Naive B cell (primary cell): ENCODE measurements around the gene TSHZ2. TPM values are rescaled to one million over a fixed set of nuclear protein-coding genes. Genes with fewer than 3 reads are reported as not detected.
A peak's percentile ranks its signal among the peaks of the same experiment; 100 is the strongest.
"Not testable (repeated sequence)": the region's sequence is repeated elsewhere in the genome, so short reads cannot be mapped to it uniquely, and the experiment has no call there.

Experiments
- ATAC-seq, 2 donors: fragments of 150-1000 bp; cut with Tn5 transposase; 2 replicates each; pipeline ENCODE4 v1.10.0; 2021; ENCODE audit warnings: low read depth in 2 of 2, mild to moderate bottlenecking in 2 of 2, moderate library complexity in 2 of 2
- DNase-seq: peaks from one replicate; pipeline ENCODE4 v3.0.0; 2022
- H3K27ac Mint-ChIP-seq, 6 donors: one replicate each; pipeline ENCODE4 v1.8.0; 2020 to 2022; ENCODE audit warnings: mild to moderate bottlenecking in 6 of 6, mixed read lengths in 6 of 6, moderate library complexity in 5 of 6, inconsistent platforms in 2 of 6
- H3K27me3 Mint-ChIP-seq, 3 donors: one replicate each; pipeline ENCODE4 v1.8.0; 2021 to 2022; ENCODE audit warnings: mixed read lengths in 3 of 3, mild to moderate bottlenecking in 1 of 3
- H3K36me3 Mint-ChIP-seq, 2 donors: one replicate each; pipeline ENCODE4 v1.8.0; 2020 to 2022; ENCODE audit warnings: mixed read lengths in 2 of 2, inconsistent platforms in 1 of 2, mild to moderate bottlenecking in 1 of 2
- H3K4me1 Mint-ChIP-seq, 3 donors: one replicate each; pipeline ENCODE4 v1.8.0; 2020 to 2022; ENCODE audit warnings: mixed read lengths in 3 of 3, inconsistent platforms in 1 of 3, mild to moderate bottlenecking in 1 of 3, moderate library complexity in 1 of 3
- H3K4me3 Mint-ChIP-seq, 8 donors: one replicate each; pipeline ENCODE4 v1.8.0; 2020 to 2022; ENCODE audit warnings: mild to moderate bottlenecking in 8 of 8, mixed read lengths in 8 of 8, moderate library complexity in 8 of 8, inconsistent platforms in 2 of 8
- H3K9me3 Mint-ChIP-seq, 7 donors: one replicate each; pipeline ENCODE4 v1.8.0; 2020 to 2022; ENCODE audit warnings: mixed read lengths in 7 of 7, mild to moderate bottlenecking in 5 of 7, inconsistent platforms in 2 of 7, moderate library complexity in 1 of 7
- polyA plus RNA-seq, 6 donors: library from polyadenylated mRNA; unstranded; fragments of 300-500 nt; fragmentation: Illumina TruSeq; gene quantifications; one replicate each; pipeline ENCODE4 v1.2.3, GENCODE V29; 2021; ENCODE audit warnings: low read depth in 6 of 6

Gene TSHZ2
- polyA plus RNA-seq, 6 donors from 2014 or later = 0.04 to 0.32 (median 0.13) TPM; not detected in 2

- H3K36me3 Mint-ChIP-seq = no peaks in the 10 kb centered on the region
- peaks cover 10 to 27% (median 27%) of the 10 kb centered on the region in 3 donors for H3K27me3 Mint-ChIP-seq
- no peak overlapping the region for H3K27ac Mint-ChIP-seq
- peaks cover 0 to 9% (median 0%) of the 10 kb centered on the region in 7 donors for H3K9me3 Mint-ChIP-seq
- H3K4me3 Mint-ChIP-seq = no peak overlapping the region
- no peaks in the 10 kb centered on the region for H3K4me1 Mint-ChIP-seq
- DNase-seq = no peak
- ATAC-seq = no peak
Observed at GRCh38 chr20:53345536-53346334, 373.6 kb downstream of the TSHZ2 start.

- Mint-ChIP-seq H3K27me3 (peaks cover 10 to 27% (median 24%) of the 10 kb centered on the region in 3 donors), H3K4me1 (no peaks in the 10 kb centered on the region), H3K9me3 (peaks cover 0 to 9% (median 0%) of the 10 kb centered on the region in 7 donors), H3K4me3 (no peak overlapping the region), H3K36me3 (no peaks in the 10 kb centered on the region), H3K27ac (no peak overlapping the region)
- DNase-seq = no peak
- no peak for ATAC-seq
Observed at GRCh38 chr20:53346335-53346648, 374.1 kb downstream of the TSHZ2 start.

- no peaks in the 10 kb centered on the region for H3K4me1 Mint-ChIP-seq
- no peaks in the 10 kb centered on the region for H3K36me3 Mint-ChIP-seq
- H3K9me3 Mint-ChIP-seq = peaks cover 0 to 16% (median 2%) of the 10 kb centered on the region in 7 donors
- peaks cover 16 to 26% (median 18%) of the 10 kb centered on the region in 3 donors for H3K27me3 Mint-ChIP-seq
- no peak overlapping the region for H3K27ac Mint-ChIP-seq
- no peak overlapping the region for H3K4me3 Mint-ChIP-seq
- ATAC-seq (no peak), DNase-seq (no peak)
Observed at GRCh38 chr20:53349730-53350129, 377.6 kb downstream of the TSHZ2 start.

- DNase-seq (no peak), ATAC-seq (no peak)
- Mint-ChIP-seq H3K27ac (no peak overlapping the region), H3K27me3 (peaks cover 9 to 16% (median 15%) of the 10 kb centered on the region in 3 donors), H3K36me3 (peaks cover 0 to 8% of the 10 kb centered on the region in 2 donors), H3K4me1 (no peaks in the 10 kb centered on the region), H3K9me3 (peaks cover 7 to 30% (median 11%) of the 10 kb centered on the region in 7 donors), H3K4me3 (no peak overlapping the region)
Observed at GRCh38 chr20:53352727-53353440, 380.7 kb downstream of the TSHZ2 start.

- peaks cover 0 to 8% of the 10 kb centered on the region in 2 donors for H3K36me3 Mint-ChIP-seq
- ATAC-seq = no peak
- H3K9me3 Mint-ChIP-seq = peaks cover 7 to 30% (median 11%) of the 10 kb centered on the region in 7 donors
- no peak overlapping the region for H3K4me3 Mint-ChIP-seq
- DNase-seq = no peak
- no peak overlapping the region for H3K27ac Mint-ChIP-seq
- no peaks in the 10 kb centered on the region for H3K4me1 Mint-ChIP-seq
- H3K27me3 Mint-ChIP-seq = peaks cover 4 to 8% (median 7%) of the 10 kb centered on the region in 3 donors
Observed at GRCh38 chr20:53354314-53354713, 382.2 kb downstream of the TSHZ2 start.

- no peak overlapping the region for H3K4me3 Mint-ChIP-seq
- no peaks in the 10 kb centered on the region for H3K4me1 Mint-ChIP-seq
- DNase-seq (no peak), ATAC-seq (no peak)
- peaks cover 0 to 8% (median 6%) of the 10 kb centered on the region in 3 donors for H3K27me3 Mint-ChIP-seq
- peaks cover 7 to 21% (median 11%) of the 10 kb centered on the region in 7 donors for H3K9me3 Mint-ChIP-seq
- no peak overlapping the region for H3K27ac Mint-ChIP-seq
- H3K36me3 Mint-ChIP-seq = peaks cover 0 to 8% of the 10 kb centered on the region in 2 donors
Observed at GRCh38 chr20:53355790-53356189, 383.6 kb downstream of the TSHZ2 start.

GRCh38 chr20:53359425-53359824 is 387.3 kb downstream of the TSHZ2 start:
- ATAC-seq = no peak
- DNase-seq = no peak
- Mint-ChIP-seq H3K27ac (no peak overlapping the region), H3K36me3 (peaks cover 0 to 8% of the 10 kb centered on the region in 2 donors), H3K27me3 (peaks cover 0 to 8% (median 4%) of the 10 kb centered on the region in 3 donors), H3K4me1 (no peaks in the 10 kb centered on the region), H3K9me3 (peaks cover 7 to 16% (median 11%) of the 10 kb centered on the region in 7 donors), H3K4me3 (no peak overlapping the region)

GRCh38 chr20:53360852-53361251 is 388.7 kb downstream of the TSHZ2 start:
- DNase-seq (no peak), ATAC-seq (no peak)
- no peak overlapping the region for H3K4me3 Mint-ChIP-seq
- peaks cover 0 to 12% (median 6%) of the 10 kb centered on the region in 3 donors for H3K27me3 Mint-ChIP-seq
- no peaks in the 10 kb centered on the region for H3K4me1 Mint-ChIP-seq
- H3K27ac Mint-ChIP-seq = peak overlapping the region in 1 of 6 donors; percentile 15
- H3K9me3 Mint-ChIP-seq = peaks cover 1 to 7% (median 3%) of the 10 kb centered on the region in 7 donors
- H3K36me3 Mint-ChIP-seq = peaks cover 0 to 2% of the 10 kb centered on the region in 2 donors

- no peak for DNase-seq
- no peaks in the 10 kb centered on the region for H3K4me1 Mint-ChIP-seq
- H3K9me3 Mint-ChIP-seq = no peaks in the 10 kb centered on the region
- no peak overlapping the region for H3K27ac Mint-ChIP-seq
- ATAC-seq = no peak
- H3K36me3 Mint-ChIP-seq = no peaks in the 10 kb centered on the region
- H3K4me3 Mint-ChIP-seq = no peak overlapping the region
- H3K27me3 Mint-ChIP-seq = peaks cover 0 to 14% (median 14%) of the 10 kb centered on the region in 3 donors
Observed at GRCh38 chr20:53362736-53363135, 390.6 kb downstream of the TSHZ2 start.

GRCh38 chr20:53364646-53365045 is 392.5 kb downstream of the TSHZ2 start:
- DNase-seq = no peak
- H3K9me3 Mint-ChIP-seq = peaks cover 0 to 2% (median 0%) of the 10 kb centered on the region in 7 donors
- H3K27me3 Mint-ChIP-seq = peaks cover 0 to 14% (median 14%) of the 10 kb centered on the region in 3 donors
- peaks cover 0 to 4% of the 10 kb centered on the region in 2 donors for H3K36me3 Mint-ChIP-seq
- H3K4me1 Mint-ChIP-seq = no peaks in the 10 kb centered on the region
- H3K4me3 Mint-ChIP-seq = no peak overlapping the region
- H3K27ac Mint-ChIP-seq = no peak overlapping the region
- ATAC-seq = no peak

GRCh38 chr20:53365076-53365475 is 392.9 kb downstream of the TSHZ2 start:
- Mint-ChIP-seq H3K4me3 (no peak overlapping the region), H3K36me3 (peaks cover 0 to 4% of the 10 kb centered on the region in 2 donors), H3K4me1 (no peaks in the 10 kb centered on the region), H3K27ac (no peak overlapping the region), H3K9me3 (peaks cover 0 to 2% (median 0%) of the 10 kb centered on the region in 7 donors), H3K27me3 (peaks cover 0 to 14% (median 14%) of the 10 kb centered on the region in 3 donors)
- no peak for ATAC-seq
- no peak for DNase-seq

- ATAC-seq (no peak), DNase-seq (no peak)
- Mint-ChIP-seq H3K36me3 (peaks cover 0 to 4% of the 10 kb centered on the region in 2 donors), H3K9me3 (peaks cover 0 to 2% (median 0%) of the 10 kb centered on the region in 7 donors), H3K4me3 (no peak overlapping the region), H3K4me1 (no peaks in the 10 kb centered on the region), H3K27ac (peak overlapping the region in 1 of 6 donors; percentile 10), H3K27me3 (peaks cover 0 to 14% (median 14%) of the 10 kb centered on the region in 3 donors)
Observed at GRCh38 chr20:53365539-53366075, 393.4 kb downstream of the TSHZ2 start.

GRCh38 chr20:53366928-53367327 is 394.8 kb downstream of the TSHZ2 start:
- not testable (repeated sequence) for H3K4me1 Mint-ChIP-seq, H3K27ac Mint-ChIP-seq, H3K36me3 Mint-ChIP-seq, DNase-seq, H3K4me3 Mint-ChIP-seq, ATAC-seq, H3K9me3 Mint-ChIP-seq
- H3K27me3 Mint-ChIP-seq = peaks cover 0 to 14% (median 14%) of the 10 kb centered on the region in 3 donors
